H9 (cell line): ENCODE results near the gene ITPK1. TPM values are rescaled to one million over a fixed set of nuclear protein-coding genes. Genes with fewer than 3 reads are reported as not detected.

ENCODE experiments used
- DNase-seq: peaks from one replicate; pipeline ENCODE4 v3.0.0-alpha.2; 2017
- H2AFZ ChIP-seq: one replicate; pipeline ENCODE4 v1.6.1; 2013; ENCODE audit warnings: mild to moderate bottlenecking, low read length, control low read depth, moderate library complexity
- H2AK5ac ChIP-seq: 2 replicates; pipeline ENCODE4 v1.6.1; 2013; ENCODE audit warnings: low read length, control low read depth, mixed read lengths; ENCODE audit not compliant: insufficient read length
- H2BK120ac ChIP-seq: one replicate; pipeline ENCODE4 v1.6.1; 2013; ENCODE audit warnings: low read depth, mild to moderate bottlenecking, low read length, control low read depth, inconsistent platforms; ENCODE audit not compliant: poor library complexity, severe bottlenecking
- H2BK12ac ChIP-seq: 2 replicates; pipeline ENCODE4 v1.6.1; 2013; ENCODE audit warnings: low read length, control low read depth, mixed read lengths, low read depth; ENCODE audit not compliant: insufficient read length
- H2BK15ac ChIP-seq: 2 replicates; pipeline ENCODE4 v1.6.1; 2013; ENCODE audit warnings: low read depth, low read length, control low read depth
- H2BK20ac ChIP-seq: one replicate; pipeline ENCODE4 v1.6.1; 2013; ENCODE audit warnings: low read depth, mild to moderate bottlenecking, low read length, control low read depth, inconsistent platforms; ENCODE audit not compliant: poor library complexity, severe bottlenecking
- H2BK5ac ChIP-seq: 2 replicates; pipeline ENCODE4 v1.6.1; 2013; ENCODE audit warnings: low read length, control low read depth, mixed read lengths; ENCODE audit not compliant: insufficient read length
- H3K14ac ChIP-seq: 2 replicates; pipeline ENCODE4 v1.6.1; 2013; ENCODE audit warnings: low read length, control low read depth; ENCODE audit not compliant: insufficient read depth
- H3K18ac ChIP-seq: 2 replicates; pipeline ENCODE4 v1.6.1; 2013; ENCODE audit warnings: low read depth, mild to moderate bottlenecking, mixed read lengths, low read length, control low read depth; ENCODE audit not compliant: insufficient read length
- H3K23ac ChIP-seq: 2 replicates; pipeline ENCODE4 v1.6.1; 2013; ENCODE audit warnings: low read length, control low read depth, mixed read lengths, low read depth; ENCODE audit not compliant: insufficient read length
- H3K23me2 ChIP-seq: 2 replicates; pipeline ENCODE4 v1.6.1; 2013; ENCODE audit warnings: low read depth, mild to moderate bottlenecking, mixed read lengths, low read length, control low read depth; ENCODE audit not compliant: insufficient read length, poor library complexity, severe bottlenecking
- H3K27ac ChIP-seq: 2 replicates; pipeline ENCODE4 v1.5.1; 2013; ENCODE audit warnings: low read length, control low read depth, mixed read lengths, low read depth; ENCODE audit not compliant: insufficient read length
- H3K27me3 ChIP-seq: 2 replicates; pipeline ENCODE4 v1.6.1; 2013; ENCODE audit warnings: low read length, control low read depth, inconsistent platforms; ENCODE audit not compliant: insufficient read depth
- H3K4ac ChIP-seq: 2 replicates; pipeline ENCODE4 v1.6.1; 2013; ENCODE audit warnings: low read depth, mild to moderate bottlenecking, control low read depth, inconsistent platforms, low read length, moderate library complexity
- H3K4me1 ChIP-seq: 2 replicates; pipeline ENCODE4 v1.6.1; 2013; ENCODE audit warnings: low read length, control low read depth, inconsistent platforms; ENCODE audit not compliant: insufficient read depth
- H3K4me2 ChIP-seq: 2 replicates; pipeline ENCODE4 v1.6.1; 2013; ENCODE audit warnings: low read length, control low read depth, mixed read lengths; ENCODE audit not compliant: insufficient read length, insufficient read depth
- H3K56ac ChIP-seq: 2 replicates; pipeline ENCODE4 v1.6.1; 2013; ENCODE audit warnings: low read depth, mild to moderate bottlenecking, mixed read lengths, low read length, control low read depth; ENCODE audit not compliant: insufficient read length
- H3K79me1 ChIP-seq: 2 replicates; pipeline ENCODE4 v1.6.1; 2013; ENCODE audit warnings: low read depth, mild to moderate bottlenecking, moderate library complexity, low read length, control low read depth, inconsistent platforms; ENCODE audit not compliant: insufficient read depth, poor library complexity, severe bottlenecking
- H3K79me2 ChIP-seq: 2 replicates; pipeline ENCODE4 v1.6.1; 2013; ENCODE audit warnings: low read length, control low read depth, inconsistent platforms; ENCODE audit not compliant: insufficient read depth
- H3K9ac ChIP-seq: 2 replicates; pipeline ENCODE4 v1.6.1; 2013; ENCODE audit warnings: low read length, control low read depth, mixed read lengths; ENCODE audit not compliant: insufficient read length; ENCODE audit errors: extremely low read depth
- H3K9me3 ChIP-seq: one replicate; pipeline ENCODE4 v1.6.1; 2013; ENCODE audit warnings: low read depth, low read length, inconsistent platforms; ENCODE audit not compliant: control insufficient read depth
- H3T11ph ChIP-seq: one replicate; pipeline ENCODE4 v1.6.1; 2013; ENCODE audit warnings: mild to moderate bottlenecking, low read length, control low read depth, inconsistent platforms
- H4K20me1 ChIP-seq: one replicate; pipeline ENCODE4 v1.6.1; 2013; ENCODE audit not compliant: control insufficient read depth, insufficient read length, insufficient read depth
- H4K5ac ChIP-seq: 2 replicates; pipeline ENCODE4 v1.6.1; 2013; ENCODE audit warnings: low read depth, mild to moderate bottlenecking, mixed read lengths, low read length, control low read depth; ENCODE audit not compliant: insufficient read length
- H4K8ac ChIP-seq: replicated peaks from 2 replicates; pipeline ENCODE4 v1.6.1; 2013; ENCODE audit warnings: low read length, control low read depth, mixed read lengths, low read depth; ENCODE audit not compliant: insufficient read length
- H4K91ac ChIP-seq: 2 replicates; pipeline ENCODE4 v1.6.1; 2013; ENCODE audit warnings: low read depth, mild to moderate bottlenecking, moderate library complexity, mixed read lengths, low read length, control low read depth; ENCODE audit not compliant: insufficient read length
- H3K27ac Mint-ChIP-seq, 3 experiments: 2 replicates in 2 of 3; 3 replicates in 1 of 3; pipeline ENCODE4 v1.8.0; 2020 to 2021; ENCODE audit warnings: mixed read lengths in 3 of 3, mild to moderate bottlenecking in 1 of 3, moderate library complexity in 1 of 3
- H3K27me3 Mint-ChIP-seq: 2 replicates; pipeline ENCODE4 v1.8.0; 2021; ENCODE audit warnings: low read depth, mild to moderate bottlenecking, moderate library complexity, mixed read lengths
- H3K36me3 Mint-ChIP-seq, 3 experiments: 2 replicates in 2 of 3; 3 replicates in 1 of 3; pipeline ENCODE4 v1.8.0; 2020 to 2021; ENCODE audit warnings: low read depth in 3 of 3, mixed read lengths in 3 of 3; ENCODE audit not compliant: insufficient read depth in 1 of 3
- H3K4me1 Mint-ChIP-seq, 2 experiments: 2 replicates each; pipeline ENCODE4 v1.8.0; 2020; ENCODE audit warnings: mixed read lengths in 2 of 2
- H3K4me3 Mint-ChIP-seq, 2 experiments: 2 replicates in 1 of 2; 3 replicates in 1 of 2; pipeline ENCODE4 v1.8.0; 2020 to 2021; ENCODE audit warnings: mild to moderate bottlenecking in 2 of 2, mixed read lengths in 2 of 2, moderate library complexity in 1 of 2
- H3K9me3 Mint-ChIP-seq, 2 experiments: 2 replicates in 1 of 2; 3 replicates in 1 of 2; pipeline ENCODE4 v1.8.0; 2020; ENCODE audit warnings: mild to moderate bottlenecking in 2 of 2, mixed read lengths in 2 of 2, moderate library complexity in 1 of 2
- WGBS: extraction: QIAGEN DNeasy Blood & Tissue Kit; methylation state at CpG from one replicate; pipeline ENCODE4 v1.1.7; 2013; ENCODE audit warnings: missing lambda C conversion rate, low lambda C conversion rate, mixed read lengths; ENCODE audit not compliant: insufficient read length; ENCODE audit errors: extremely low coverage; 5-methylcytosine and 5-hydroxymethylcytosine counted together
- total RNA-seq: library from RNA; stranded (reverse); gene quantifications from 2 replicates; pipeline ENCODE4 v1.2.1, GENCODE V29; 2021
- TF ChIP-seq, protein P1 (sequence below): fragments of 200-600 bp; sonication (generic); conservative IDR thresholded peaks from 3 replicates; pipeline ENCODE4 v1.8.0; 2021; ENCODE audit warnings: antibody characterized with exemption, mild to moderate bottlenecking

Gene ITPK1
- total RNA-seq, 1 experiment from 2014 or later, result 92.7 TPM

DNA sequence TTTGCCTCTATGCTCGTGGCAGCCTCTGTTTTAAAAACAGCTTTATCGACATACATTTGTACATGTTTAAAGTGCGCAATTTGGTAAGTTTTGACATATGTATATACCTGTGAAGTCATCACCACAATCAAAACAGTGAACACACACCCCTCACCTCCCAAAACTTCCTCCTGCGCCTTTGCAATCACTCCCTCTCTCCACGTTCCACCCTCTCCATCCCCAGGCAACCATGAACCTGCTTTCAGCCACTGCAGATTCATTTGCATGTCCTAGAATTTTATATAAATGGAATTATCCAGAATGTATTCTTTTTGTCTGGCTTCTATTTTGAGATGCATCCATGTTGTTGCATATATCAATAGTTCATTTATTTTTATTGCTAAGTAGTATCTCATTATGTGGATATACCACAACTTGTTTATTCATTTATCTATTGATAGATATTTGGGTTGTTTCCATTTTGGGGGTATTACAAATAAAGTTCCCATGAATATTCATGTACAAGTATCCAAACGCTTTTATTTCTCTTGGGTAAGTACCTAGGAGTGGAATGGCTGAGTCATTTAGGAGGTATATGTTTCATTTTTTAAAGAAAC is 208.3 kb downstream of the ITPK1 start:
- Histone ChIP-seq H4K20me1 (no peaks in the 10 kb centered on the region), H2BK5ac (no peak overlapping the region), H3K4me1 (no peaks in the 10 kb centered on the region), H3K14ac (no peak overlapping the region), H3K79me1 (no peaks in the 10 kb centered on the region), H2BK12ac (no peak overlapping the region), H2AK5ac (no peak overlapping the region), H3K56ac (no peak overlapping the region), H3T11ph (no peak overlapping the region), H2AFZ (no peak overlapping the region), H3K27ac (no peak overlapping the region), H3K18ac (no peak overlapping the region), H3K23ac (no peak overlapping the region), H3K9me3 (no peaks in the 10 kb centered on the region), H3K23me2 (no peaks in the 10 kb centered on the region), H3K4ac (no peak overlapping the region), H3K27me3 (peaks cover under 1% of the 10 kb centered on the region; the same call in 1 of the 2 replicates), H4K5ac (no peak overlapping the region), H4K91ac (no peak overlapping the region), H3K9ac (no peak overlapping the region), H4K8ac (no peak overlapping the region), H3K79me2 (no peaks in the 10 kb centered on the region), H2BK120ac (no peak overlapping the region), H2BK20ac (no peak overlapping the region), H3K4me2 (no peak overlapping the region), H2BK15ac (no peak overlapping the region)
- Mint-ChIP-seq H3K4me1 (peaks cover 7 to 12% of the 10 kb centered on the region in 2 experiments), H3K27ac (no peak overlapping the region; a peak in 1 of 7 replicates), H3K4me3 (no peak overlapping the region), H3K9me3 (peaks cover 4 to 5% of the 10 kb centered on the region in 2 experiments; a peak in 2 of 5 replicates), H3K36me3 (no peaks in the 10 kb centered on the region), H3K27me3 (peaks cover 39% of the 10 kb centered on the region)
- TF ChIP-seq, protein P1, sequence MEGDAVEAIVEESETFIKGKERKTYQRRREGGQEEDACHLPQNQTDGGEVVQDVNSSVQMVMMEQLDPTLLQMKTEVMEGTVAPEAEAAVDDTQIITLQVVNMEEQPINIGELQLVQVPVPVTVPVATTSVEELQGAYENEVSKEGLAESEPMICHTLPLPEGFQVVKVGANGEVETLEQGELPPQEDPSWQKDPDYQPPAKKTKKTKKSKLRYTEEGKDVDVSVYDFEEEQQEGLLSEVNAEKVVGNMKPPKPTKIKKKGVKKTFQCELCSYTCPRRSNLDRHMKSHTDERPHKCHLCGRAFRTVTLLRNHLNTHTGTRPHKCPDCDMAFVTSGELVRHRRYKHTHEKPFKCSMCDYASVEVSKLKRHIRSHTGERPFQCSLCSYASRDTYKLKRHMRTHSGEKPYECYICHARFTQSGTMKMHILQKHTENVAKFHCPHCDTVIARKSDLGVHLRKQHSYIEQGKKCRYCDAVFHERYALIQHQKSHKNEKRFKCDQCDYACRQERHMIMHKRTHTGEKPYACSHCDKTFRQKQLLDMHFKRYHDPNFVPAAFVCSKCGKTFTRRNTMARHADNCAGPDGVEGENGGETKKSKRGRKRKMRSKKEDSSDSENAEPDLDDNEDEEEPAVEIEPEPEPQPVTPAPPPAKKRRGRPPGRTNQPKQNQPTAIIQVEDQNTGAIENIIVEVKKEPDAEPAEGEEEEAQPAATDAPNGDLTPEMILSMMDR, result no peak
- no peak for DNase-seq
- WGBS, result no CpG with 5 or more reads among the region's 6 CpGs
